Measurements from ENCODE around the gene BEGAIN. TPM values are rescaled to one million over a fixed set of nuclear protein-coding genes. Genes with fewer than 3 reads are reported as not detected.
A peak's percentile ranks its signal among the peaks of the same experiment; 100 is the strongest.

BEGAIN gene
- total RNA-seq, 4 donors from 2014 or later, result 0.68 to 2.8 (median 1.1) TPM

DNA sequence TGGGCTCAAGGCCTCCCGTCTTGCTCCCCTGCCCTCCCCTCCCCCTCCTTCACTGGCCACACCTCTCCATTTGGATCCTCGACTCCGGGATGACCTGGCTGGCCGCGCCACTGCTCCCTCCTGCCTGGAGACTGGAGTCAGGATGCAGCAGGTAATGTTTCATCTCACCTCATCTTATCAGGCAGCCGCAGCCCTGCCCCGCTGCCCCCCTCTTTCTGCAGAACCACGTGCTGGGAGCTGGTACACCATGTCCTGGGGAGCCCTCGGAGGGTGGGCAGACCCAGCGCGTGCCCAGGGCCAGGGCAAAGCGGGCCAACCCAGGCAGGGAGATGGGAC is 31.1 kb downstream of the BEGAIN start:
- DNase-seq (ENCODE audit: low spot score in 2 of 2), result no peak
- peaks cover 4% of the 10 kb centered on the region for H3K27me3 ChIP-seq
- no peaks in the 10 kb centered on the region for H3K9me3 ChIP-seq
- no peak overlapping the region for H3K27ac ChIP-seq
- H3K4me3 ChIP-seq, result no peak overlapping the region
- TF ChIP-seq, protein P1, sequence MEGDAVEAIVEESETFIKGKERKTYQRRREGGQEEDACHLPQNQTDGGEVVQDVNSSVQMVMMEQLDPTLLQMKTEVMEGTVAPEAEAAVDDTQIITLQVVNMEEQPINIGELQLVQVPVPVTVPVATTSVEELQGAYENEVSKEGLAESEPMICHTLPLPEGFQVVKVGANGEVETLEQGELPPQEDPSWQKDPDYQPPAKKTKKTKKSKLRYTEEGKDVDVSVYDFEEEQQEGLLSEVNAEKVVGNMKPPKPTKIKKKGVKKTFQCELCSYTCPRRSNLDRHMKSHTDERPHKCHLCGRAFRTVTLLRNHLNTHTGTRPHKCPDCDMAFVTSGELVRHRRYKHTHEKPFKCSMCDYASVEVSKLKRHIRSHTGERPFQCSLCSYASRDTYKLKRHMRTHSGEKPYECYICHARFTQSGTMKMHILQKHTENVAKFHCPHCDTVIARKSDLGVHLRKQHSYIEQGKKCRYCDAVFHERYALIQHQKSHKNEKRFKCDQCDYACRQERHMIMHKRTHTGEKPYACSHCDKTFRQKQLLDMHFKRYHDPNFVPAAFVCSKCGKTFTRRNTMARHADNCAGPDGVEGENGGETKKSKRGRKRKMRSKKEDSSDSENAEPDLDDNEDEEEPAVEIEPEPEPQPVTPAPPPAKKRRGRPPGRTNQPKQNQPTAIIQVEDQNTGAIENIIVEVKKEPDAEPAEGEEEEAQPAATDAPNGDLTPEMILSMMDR (IDR thresholded peaks at IDR 0.05), result no peak
- TF ChIP-seq EP300 (IDR thresholded peaks at IDR 0.05) (no peak), POLR2A (IDR thresholded peaks at IDR 0.05) (no peak), POLR2AphosphoS5 (IDR thresholded peaks at IDR 0.05) (no peak)
- WGBS, result 86% methylated on average over 9 of the region's 12 CpGs
- no peaks in the 10 kb centered on the region for H3K36me3 ChIP-seq
- H3K4me1 ChIP-seq, result peaks cover 10% of the 10 kb centered on the region

DNA sequence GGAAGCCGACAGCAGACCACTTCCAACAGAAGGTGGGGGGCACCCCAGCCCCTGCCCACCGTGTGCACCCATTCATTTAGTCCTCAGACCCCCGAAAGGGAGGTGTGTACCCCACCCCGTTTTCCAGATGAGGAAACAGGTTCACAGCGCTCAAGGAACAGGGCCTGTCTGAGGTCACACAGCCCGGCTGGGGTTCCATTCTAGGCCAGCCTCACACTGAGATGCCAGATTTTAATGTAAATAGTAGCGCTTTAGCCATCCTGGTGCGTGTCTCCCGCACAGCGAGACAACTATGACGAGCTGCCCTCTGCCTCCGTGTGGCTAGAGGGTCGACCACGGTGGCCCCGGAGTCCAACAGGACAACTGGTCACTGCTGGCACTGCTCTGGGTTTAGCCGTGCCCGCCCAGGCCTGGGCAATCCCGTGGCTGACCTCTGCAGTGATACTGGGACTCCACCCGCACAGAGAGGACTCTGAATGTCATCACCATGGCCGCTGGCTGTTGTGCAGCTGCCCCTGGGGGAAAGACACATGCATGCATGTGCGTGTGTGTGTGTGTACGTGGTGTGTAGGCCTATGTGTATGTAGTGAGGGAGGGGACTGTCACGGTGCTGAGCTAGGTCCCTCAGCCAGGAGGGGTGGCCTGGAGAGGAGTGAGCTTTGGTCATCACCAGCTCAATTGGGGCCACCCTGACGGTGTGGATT is 31.6 kb downstream of the BEGAIN start:
- WGBS, result 83% methylated on average over 8 of the region's 24 CpGs
- Histone ChIP-seq H3K27ac (no peak overlapping the region), H3K4me3 (no peak overlapping the region), H3K9me3 (no peaks in the 10 kb centered on the region), H3K4me1 (peaks cover 10% of the 10 kb centered on the region), H3K36me3 (no peaks in the 10 kb centered on the region), H3K27me3 (peaks cover 4% of the 10 kb centered on the region)
- DNase-seq (ENCODE audit: low spot score in 2 of 2), result no peak
- no peak for TF ChIP-seq POLR2A (IDR thresholded peaks at IDR 0.05)
- TF ChIP-seq POLR2AphosphoS5 (IDR thresholded peaks at IDR 0.05), result no peak

DNA sequence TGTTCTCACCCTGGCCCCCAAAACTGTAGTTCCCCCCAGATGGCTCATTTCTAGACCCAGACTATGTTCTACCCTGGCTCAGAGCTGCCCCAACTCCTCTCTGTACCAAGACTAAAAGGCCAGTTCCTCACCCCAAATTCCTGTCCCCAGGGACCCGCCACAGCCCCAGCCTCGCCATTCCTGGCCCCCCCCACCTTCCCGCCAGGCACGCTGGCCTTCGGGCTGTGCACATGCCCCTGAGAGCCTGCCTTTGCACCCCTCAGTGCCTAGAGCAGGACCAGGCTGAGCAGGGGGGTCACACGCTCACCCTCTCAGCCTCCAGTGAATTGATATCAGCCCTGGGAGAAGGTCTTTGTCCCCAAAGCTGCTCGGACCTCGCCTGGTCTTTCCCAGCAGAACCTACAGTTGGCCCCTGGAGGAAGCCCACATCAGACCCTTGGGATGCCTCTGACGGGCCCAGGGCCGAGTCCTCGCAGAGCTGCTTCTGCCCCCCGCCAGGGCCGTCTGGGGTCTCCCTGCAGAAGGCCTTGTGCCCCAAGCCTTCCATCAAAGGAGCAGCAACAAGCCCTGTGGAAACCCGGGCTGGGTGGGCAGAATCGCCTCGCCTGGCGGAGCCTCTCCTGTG is 32.4 kb downstream of the BEGAIN start:
- Histone ChIP-seq H3K36me3 (no peaks in the 10 kb centered on the region), H3K4me1 (peaks cover 13% of the 10 kb centered on the region), H3K27me3 (peaks cover 7% of the 10 kb centered on the region), H3K9me3 (no peaks in the 10 kb centered on the region), H3K27ac (no peak overlapping the region), H3K4me3 (no peak overlapping the region)
- no peak for DNase-seq (ENCODE audit: low spot score in 2 of 2)
- TF ChIP-seq POLR2AphosphoS5 (IDR thresholded peaks at IDR 0.05) (no peak), EP300 (IDR thresholded peaks at IDR 0.05) (no peak), POLR2A (IDR thresholded peaks at IDR 0.05) (no peak)
- TF ChIP-seq, protein P1 (IDR thresholded peaks at IDR 0.05), result no peak
- WGBS, result 90% methylated on average over 14 of the region's 17 CpGs

DNA sequence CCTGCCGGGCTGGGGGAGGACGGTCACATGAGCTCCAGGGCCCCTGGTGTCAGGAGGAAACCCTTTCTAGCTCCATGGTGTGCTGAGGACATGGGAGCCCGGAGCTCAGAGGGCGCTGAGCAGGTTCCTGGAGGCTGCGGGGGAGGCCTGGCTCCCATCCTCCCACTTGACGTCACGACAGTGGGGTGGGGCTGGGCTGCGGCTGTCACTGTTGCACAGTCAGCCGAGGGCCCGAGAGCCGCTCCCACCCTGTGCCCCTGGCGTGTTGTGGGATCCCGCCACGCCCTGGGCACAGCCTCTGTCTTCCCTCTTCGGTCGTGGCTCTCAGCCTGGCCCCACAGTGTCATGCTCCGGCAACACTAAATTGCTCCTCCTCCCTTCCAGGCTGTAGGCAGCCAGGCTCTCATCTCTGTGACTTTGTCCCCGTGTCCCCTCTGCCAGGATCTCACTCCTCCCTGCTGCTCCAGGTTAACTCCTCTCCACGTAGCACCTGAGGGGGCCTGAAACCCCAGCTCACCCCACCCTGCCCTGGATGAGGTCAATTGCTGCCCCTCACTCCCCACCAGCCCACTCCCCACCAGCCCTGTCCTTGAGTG is 33.0 kb downstream of the BEGAIN start:
- peak in 1 of 2 donors; percentile 83 for DNase-seq (ENCODE audit: low spot score in 2 of 2)
- Histone ChIP-seq H3K4me1 (peaks cover 17% of the 10 kb centered on the region), H3K9me3 (no peaks in the 10 kb centered on the region), H3K4me3 (no peak overlapping the region), H3K36me3 (no peaks in the 10 kb centered on the region), H3K27me3 (peaks cover 8% of the 10 kb centered on the region), H3K27ac (no peak overlapping the region)
- WGBS, result 45% methylated on average over 5 of the region's 19 CpGs
- TF ChIP-seq, protein P1 (IDR thresholded peaks at IDR 0.05), result no peak
- no peak for TF ChIP-seq EP300 (IDR thresholded peaks at IDR 0.05)
- TF ChIP-seq POLR2A (IDR thresholded peaks at IDR 0.05), result no peak
- no peak for TF ChIP-seq POLR2AphosphoS5 (IDR thresholded peaks at IDR 0.05)

DNA sequence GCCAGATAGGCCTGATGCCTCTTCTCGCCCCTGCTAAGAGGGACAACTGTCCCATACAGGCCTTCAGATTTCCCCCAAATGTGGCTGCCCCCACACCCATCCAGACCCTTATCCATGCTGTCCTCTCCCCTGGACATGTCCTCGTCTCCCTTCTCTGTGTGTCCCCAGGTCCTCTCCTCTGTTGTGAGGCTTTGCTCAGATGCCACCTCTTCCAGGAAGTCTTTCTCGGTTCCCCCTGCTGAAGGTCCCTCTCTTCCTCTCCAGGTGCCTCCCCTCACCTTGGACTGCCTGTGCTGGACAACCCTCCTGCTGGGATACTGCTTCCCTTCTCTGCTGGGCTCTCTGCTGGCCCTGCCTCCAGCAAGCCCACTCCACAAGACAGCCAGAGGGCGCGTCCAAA is 33.7 kb downstream of the BEGAIN start:
- Histone ChIP-seq H3K9me3 (no peaks in the 10 kb centered on the region), H3K27me3 (peaks cover 5% of the 10 kb centered on the region), H3K4me1 (peaks cover 17% of the 10 kb centered on the region), H3K27ac (no peak overlapping the region), H3K36me3 (no peaks in the 10 kb centered on the region), H3K4me3 (no peak overlapping the region)
- WGBS, result 89% methylated on average over 5 of the region's 5 CpGs
- no peak for DNase-seq (ENCODE audit: low spot score in 2 of 2)
- TF ChIP-seq POLR2AphosphoS5 (IDR thresholded peaks at IDR 0.05), result no peak
- TF ChIP-seq EP300 (IDR thresholded peaks at IDR 0.05), result no peak
- TF ChIP-seq POLR2A (IDR thresholded peaks at IDR 0.05), result no peak
- TF ChIP-seq, protein P1 (IDR thresholded peaks at IDR 0.05), result no peak

Measured in suprapubic skin (tissue), 4 donors.